ENCODE data around the gene OTUB2. TPM values are rescaled to one million over a fixed set of nuclear protein-coding genes. Genes with fewer than 3 reads are reported as not detected.

The OTUB2 gene
- total RNA-seq, 1 experiment from 2014 or later, result 0.91 TPM

DNA sequence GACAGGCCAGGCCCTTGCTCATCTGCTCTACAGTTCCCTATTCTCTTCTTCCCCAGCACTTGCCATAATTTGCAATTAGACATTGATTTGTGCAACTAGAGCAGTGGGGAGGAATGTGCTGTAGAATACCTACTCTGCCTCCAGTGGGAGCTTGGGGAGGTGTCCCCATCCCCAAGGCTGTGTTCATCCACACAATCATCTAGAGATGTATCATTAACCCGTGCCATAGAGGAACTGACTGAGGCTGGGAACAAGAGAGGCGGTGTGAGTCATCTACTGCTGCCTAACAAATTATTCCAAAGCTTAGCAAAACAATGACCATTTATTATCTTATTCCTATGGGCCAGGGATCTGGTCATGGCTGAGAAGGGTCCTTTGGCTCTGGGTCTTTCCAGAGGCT, 5.1 kb upstream of the OTUB2 start:
- DNase-seq (ENCODE audit: low read depth), result peak; percentile 23

DNA sequence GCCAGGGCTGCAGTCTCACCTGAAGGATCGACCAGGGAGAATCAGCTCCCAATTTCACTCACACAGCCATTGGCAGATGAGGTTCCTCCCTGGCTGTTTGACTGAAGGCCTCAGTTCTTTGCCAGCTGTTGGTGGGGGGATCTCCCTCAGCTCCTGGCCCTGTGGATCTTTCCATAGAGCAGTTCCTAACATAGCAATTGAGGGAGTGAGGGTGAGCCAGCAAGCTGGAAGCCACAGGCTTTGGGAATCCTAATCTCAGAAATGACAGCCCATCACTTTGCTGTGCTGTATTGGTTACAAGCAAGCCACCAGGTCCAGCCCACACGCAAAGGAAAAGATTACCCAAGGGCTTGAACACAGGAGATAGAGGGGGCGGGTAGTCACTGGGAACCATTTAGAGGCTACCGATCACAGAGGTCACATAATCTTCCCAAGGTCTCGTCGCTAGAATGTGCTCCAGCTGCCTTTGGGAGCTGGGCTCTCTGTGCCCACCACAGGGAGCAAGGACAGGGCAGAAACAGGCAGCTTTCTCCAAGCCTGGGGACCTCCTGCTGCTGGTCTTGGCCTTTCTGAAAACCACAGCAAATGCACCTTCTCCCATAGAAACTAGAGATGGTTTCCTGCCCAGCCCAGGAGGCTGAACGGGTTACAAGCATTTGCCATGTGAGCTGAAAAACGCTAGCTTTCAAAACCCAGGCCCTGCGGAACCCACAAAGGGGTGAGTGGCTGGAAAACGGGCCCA, 4.6 kb upstream of the OTUB2 start:
- no peak for DNase-seq (ENCODE audit: low read depth)

DNA sequence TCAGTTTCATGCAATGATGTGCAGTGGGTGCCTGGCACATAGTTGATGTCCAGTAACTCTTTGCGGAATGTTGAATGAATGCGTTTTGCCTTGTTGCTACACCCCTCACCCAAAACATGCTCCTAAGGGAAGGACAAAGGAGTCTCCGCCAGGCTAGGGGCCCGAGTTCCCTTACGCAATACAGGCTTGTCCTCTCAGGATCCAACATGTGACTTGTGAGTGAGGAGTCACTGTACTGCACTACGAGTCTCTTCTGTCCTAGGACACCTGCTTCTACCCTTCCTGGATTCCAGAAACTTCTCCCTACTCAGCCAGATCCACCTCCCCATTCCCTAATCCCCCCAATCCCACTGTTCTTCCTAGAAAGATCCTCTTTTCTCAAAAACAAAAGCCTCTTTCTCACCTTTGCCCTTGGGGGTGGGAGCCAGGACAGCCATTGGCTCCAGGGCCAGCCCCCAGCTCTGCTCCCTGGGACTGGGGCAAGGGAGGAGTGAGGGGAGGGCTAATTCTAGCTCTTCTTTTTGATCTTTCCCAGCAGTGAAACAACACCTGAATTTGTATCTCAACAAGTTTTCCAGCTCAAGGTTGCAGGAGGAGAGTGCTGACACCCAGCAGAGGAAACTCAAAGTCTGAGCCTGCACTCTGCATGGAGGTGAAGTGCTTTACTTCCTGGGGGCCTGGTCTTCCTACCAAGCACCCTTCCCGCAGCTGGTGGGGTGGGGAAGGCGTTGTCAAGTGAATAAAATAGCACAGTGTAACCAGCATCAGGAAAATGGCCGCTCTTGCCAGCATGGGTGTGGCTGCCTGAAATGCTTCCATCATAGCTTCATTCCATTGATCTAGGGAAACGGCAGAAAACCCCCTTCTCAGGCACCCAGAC, 3.4 kb upstream of the OTUB2 start:
- no peak for DNase-seq (ENCODE audit: low read depth)

DNA sequence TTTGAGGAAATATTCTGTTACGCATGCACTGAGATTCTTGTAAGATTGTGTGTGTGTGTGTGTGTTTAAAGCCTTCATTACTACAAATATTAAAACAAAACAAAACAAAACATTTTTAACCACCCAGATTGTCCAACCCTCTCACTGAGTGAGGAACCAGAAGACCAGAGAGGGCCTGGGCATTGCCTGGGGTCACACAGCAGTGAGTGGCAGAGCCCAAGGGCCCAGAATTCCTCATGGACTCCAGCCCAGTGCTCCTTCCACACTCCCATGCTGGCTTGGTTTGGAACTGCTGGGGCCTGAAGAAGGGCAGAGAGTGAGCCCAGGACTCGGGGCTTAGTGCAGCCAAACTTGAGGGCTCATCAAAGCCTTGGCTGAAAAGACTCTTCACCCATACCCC, 1.6 kb upstream of the OTUB2 start:
- no peak for DNase-seq (ENCODE audit: low read depth)

DNA sequence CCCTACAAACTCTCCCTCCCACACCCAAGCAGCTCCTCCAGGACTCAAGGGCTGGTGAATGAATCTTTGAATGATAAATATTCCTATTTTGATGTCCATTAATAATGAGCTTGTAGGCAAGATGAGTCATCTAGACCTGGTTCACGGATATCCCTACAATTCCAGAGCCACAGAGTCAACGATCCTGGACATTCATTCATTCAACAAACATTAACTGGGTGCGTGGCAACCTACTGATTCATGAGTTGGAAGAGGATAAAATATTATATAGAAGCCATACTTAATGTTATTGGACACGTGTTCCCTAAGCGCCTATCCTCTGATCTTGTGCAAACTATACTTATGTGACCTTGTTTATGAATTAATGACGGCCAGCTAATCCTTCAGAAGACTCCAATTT, 420 bp upstream of the OTUB2 start:
- no peak for DNase-seq (ENCODE audit: low read depth)

GRCh38 chr14:94026889-94027469, 839 bp downstream of the OTUB2 start:
- DNase-seq (ENCODE audit: low read depth), result no peak

- DNase-seq (ENCODE audit: low read depth), result peak; percentile 9
These were observed 1.7 kb downstream of the OTUB2 start for GRCh38 chr14:94027566-94028449.

GRCh38 chr14:94028450-94028826, 2.3 kb downstream of the OTUB2 start:
- peak; percentile 77 for DNase-seq (ENCODE audit: low read depth)

GRCh38 chr14:94029265-94029664, 3.1 kb downstream of the OTUB2 start:
- no peak for DNase-seq (ENCODE audit: low read depth)

DNA sequence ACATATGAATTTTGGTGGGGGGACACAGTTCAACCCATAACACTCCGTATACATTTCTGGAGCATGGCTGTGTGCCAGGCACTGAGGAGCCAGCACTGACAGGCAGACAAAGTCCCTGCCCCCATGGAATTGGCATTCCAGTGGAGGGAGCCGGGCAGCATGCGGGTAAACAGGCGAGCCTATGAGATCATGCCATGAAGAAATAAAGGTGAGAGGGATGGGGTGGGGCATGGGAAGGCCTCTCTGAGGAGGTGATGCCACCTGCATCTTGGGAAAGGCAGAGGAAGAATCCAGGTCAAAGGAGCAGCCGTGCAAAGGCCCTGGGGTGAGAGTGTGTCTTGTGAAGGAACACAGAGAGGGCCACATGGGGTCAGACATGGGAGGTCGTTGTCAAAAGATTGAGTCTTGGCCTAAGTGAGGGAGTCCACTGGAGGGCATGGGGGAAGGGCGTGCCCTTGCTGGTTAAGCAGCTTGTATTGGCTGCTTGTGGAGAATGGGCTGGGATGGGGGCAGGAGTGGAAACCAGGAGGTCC, 3.6 kb downstream of the OTUB2 start:
- DNase-seq (ENCODE audit: low read depth), result no peak

GRCh38 chr14:94030571-94030970, 4.4 kb downstream of the OTUB2 start:
- DNase-seq (ENCODE audit: low read depth), result no peak

DNA sequence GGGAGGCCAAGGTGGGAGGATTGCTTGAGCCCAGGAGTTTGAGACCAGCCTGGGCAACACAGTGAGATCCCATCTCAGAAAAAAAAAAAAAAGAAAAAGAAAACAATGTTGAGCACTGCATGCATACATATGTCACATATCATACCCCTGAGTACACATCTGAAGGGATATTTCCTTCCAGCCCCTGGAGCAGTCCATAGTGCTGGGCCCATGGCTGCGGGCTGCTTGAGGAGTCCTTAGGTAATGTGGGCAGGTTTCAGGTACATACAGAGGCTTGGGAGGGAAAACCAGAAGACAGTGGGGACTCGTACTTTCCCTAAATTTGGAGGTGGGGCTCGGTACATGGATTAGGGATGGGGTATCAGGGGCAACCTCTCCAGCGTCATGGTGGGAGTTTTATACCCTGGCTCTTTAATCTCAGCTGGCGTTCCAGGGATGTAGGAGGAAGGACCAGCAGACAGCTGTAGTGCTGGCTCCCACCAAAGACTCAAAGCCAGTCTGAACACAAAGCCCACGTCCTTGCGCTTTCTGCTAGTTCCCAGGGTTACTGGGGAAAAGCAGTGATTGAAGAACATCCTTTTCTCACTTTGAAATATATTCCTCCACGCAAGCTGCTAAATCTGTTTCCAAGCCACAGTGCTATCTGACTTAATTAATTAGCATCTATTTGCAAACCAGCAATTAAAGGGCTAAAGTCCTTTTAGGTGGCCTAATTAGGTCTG, 5.2 kb downstream of the OTUB2 start:
- DNase-seq (ENCODE audit: low read depth), result no peak

- no peak for DNase-seq (ENCODE audit: low read depth)
These were observed 5.7 kb downstream of the OTUB2 start for GRCh38 chr14:94031883-94032279.

GRCh38 chr14:94034886-94035285, 8.7 kb downstream of the OTUB2 start:
- no peak for DNase-seq (ENCODE audit: low read depth)

DNA sequence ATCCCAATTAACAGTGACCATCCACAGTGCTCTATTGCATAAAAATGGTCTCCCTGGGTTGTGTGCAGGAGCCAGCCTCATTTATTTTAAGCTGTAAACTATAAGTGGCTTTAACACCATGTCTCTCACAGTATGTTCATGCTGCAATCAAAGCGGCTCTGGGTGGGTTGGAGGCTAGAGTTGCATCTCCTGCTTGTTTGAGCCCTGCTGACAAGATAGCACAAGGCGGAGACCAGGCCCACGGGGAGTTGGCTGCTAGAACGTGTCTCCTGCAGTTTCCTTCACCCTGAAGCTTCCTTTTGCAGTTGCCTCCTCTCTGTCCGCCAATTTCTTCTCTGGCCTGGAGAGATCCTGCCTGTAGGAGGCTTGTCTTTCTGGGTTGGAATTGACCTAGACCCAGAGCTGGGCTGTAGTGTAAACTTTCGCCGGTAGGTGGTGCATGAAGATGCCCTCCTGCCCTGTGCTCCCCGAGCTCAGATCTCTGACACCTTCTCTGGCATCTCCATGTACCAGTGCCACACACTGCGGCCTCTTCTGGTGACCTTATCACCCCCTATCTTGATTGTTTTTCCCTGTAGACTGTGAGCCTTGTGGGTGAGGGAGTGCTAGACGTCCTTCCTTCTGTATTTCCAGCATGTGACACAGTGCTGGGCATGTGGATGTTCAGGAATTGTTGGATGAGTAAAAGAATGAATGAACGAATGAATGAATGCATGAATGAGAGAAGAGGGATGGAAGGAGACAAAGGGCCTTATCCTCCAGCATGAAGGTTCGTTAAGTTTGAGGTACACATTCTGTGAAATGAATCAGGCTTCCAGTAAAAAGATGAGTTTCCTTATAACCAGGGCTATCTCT, 10.4 kb downstream of the OTUB2 start:
- peak; percentile 61 for DNase-seq (ENCODE audit: low read depth)

- no peak for DNase-seq (ENCODE audit: low read depth)
These were observed 11.8 kb downstream of the OTUB2 start for GRCh38 chr14:94037954-94038353.

DNA sequence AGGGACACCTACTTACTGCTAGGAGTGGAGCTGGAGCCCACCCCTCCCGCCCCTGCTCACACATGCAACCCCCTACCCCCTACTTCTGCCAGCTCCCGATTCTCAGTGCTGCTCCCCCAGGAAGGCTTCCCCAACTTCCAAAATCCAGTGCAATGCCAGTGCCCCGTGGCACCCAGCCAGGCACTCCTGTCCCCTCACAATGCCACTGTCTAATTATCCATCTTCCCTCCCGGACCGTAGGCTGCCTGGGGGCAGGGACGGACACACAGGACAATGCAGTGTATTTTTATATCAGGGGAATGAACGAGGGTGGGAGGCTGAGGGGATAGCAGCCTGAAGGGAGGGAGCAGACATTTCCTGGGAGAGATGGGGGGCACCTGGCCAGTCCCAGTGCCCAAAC, 12.4 kb downstream of the OTUB2 start:
- no peak for DNase-seq (ENCODE audit: low read depth)

DNA sequence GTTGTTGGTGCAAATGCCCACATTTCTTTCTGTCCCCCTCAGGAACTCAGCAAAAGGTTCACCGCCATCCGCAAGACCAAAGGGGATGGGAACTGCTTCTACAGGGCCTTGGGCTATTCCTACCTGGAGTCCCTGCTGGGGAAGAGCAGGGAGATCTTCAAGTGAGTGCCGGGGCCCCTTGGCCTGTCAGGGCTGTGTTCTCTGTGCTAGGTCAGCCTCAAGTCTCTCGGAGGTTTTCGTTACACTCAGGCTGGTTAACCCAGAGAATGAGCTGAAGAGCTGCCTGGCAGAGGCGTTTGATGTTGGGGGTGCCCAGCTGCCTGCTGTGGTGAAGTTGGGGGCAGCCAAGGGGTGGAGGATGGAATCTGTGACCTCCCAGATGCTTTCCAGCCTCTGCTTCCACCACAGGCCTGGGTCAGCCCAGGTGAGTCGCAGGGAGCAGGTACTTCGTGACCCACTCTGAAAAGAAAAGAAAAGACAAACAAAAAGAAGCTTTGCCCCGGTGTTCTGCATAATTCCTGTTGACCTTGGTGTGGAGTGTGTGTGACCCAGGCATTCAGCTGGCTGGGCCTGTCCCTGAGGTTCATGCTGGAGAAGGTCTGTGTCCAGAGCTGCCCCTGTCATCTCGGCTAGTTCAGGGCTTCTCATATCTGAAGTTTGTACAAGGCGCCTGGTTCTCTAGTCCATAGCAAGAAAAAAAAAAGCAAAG, 12.9 kb downstream of the OTUB2 start:
- DNase-seq (ENCODE audit: low read depth), result no peak

GRCh38 chr14:94040247-94040646, 14.1 kb downstream of the OTUB2 start:
- no peak for DNase-seq (ENCODE audit: low read depth)
